Muscle of leg (tissue), 11 donors: ENCODE data around the gene MACROD1. TPM values are rescaled to one million over a fixed set of nuclear protein-coding genes. Genes with fewer than 3 reads are reported as not detected.

Source experiments
- DNase-seq: peaks from one replicate; pipeline ENCODE4 v3.0.0; 2013
- H3K27ac ChIP-seq: one replicate; pipeline ENCODE4 v1.5.1; 2013; ENCODE audit warnings: mild to moderate bottlenecking, low read length, control low read depth
- H3K27me3 ChIP-seq: one replicate; pipeline ENCODE4 v1.6.1; 2013; ENCODE audit warnings: low read length; ENCODE audit not compliant: control insufficient read depth, insufficient read depth
- H3K36me3 ChIP-seq: one replicate; pipeline ENCODE4 v1.6.1; 2013; ENCODE audit warnings: low read length; ENCODE audit not compliant: control insufficient read depth, insufficient read depth
- H3K4me1 ChIP-seq: one replicate; pipeline ENCODE4 v1.6.1; 2013; ENCODE audit warnings: low read length; ENCODE audit not compliant: control insufficient read depth, insufficient read depth
- H3K4me3 ChIP-seq: one replicate; pipeline ENCODE4 v1.5.1; 2013; ENCODE audit warnings: low read length, control low read depth
- H3K9me3 ChIP-seq: replicated peaks from 2 replicates; pipeline ENCODE4 v1.6.1; 2013; ENCODE audit warnings: low read depth, low read length; ENCODE audit not compliant: control insufficient read depth
- WGBS: methylation state at CpG from one replicate; pipeline ENCODE4 v1.1.5; 2013; ENCODE audit warnings: missing lambda C conversion rate; ENCODE audit not compliant: insufficient coverage; 5-methylcytosine and 5-hydroxymethylcytosine counted together
- polyA plus RNA-seq, 8 donors: library from polyadenylated mRNA; unstranded; fragments of 120-200 nt; gene quantifications; one replicate each; pipeline versions ENCODE4 v1.2.1 to v1.2.3, GENCODE V29; 2013; ENCODE audit warnings: inconsistent platforms in 1 of 8, low replicate concordance in 1 of 8; ENCODE audit not compliant: insufficient read length in 8 of 8, insufficient read depth in 1 of 8
- total RNA-seq: library from RNA; stranded (reverse); fragments of 120-200 nt; gene quantifications from one replicate; pipeline ENCODE4 v1.2.4, GENCODE V29; 2013

The MACROD1 gene
- total and polyA plus RNA-seq, 9 donors: 46.1 to 107 (median 66.4) TPM

GRCh38 chr11:64060263-64060860 is 105.6 kb downstream of the MACROD1 start:
- DNase-seq: no peak
- WGBS: 20% methylated on average over 35 of the region's 35 CpGs
- no peaks in the 10 kb centered on the region for H3K36me3 ChIP-seq
- H3K27ac ChIP-seq: no peak overlapping the region
- H3K9me3 ChIP-seq: no peaks in the 10 kb centered on the region
- peaks cover 32% of the 10 kb centered on the region for H3K27me3 ChIP-seq
- peaks cover 53% of the 10 kb centered on the region for H3K4me1 ChIP-seq
- no peak overlapping the region for H3K4me3 ChIP-seq

- H3K36me3 ChIP-seq: no peaks in the 10 kb centered on the region
- H3K9me3 ChIP-seq: no peaks in the 10 kb centered on the region
- H3K4me1 ChIP-seq: peaks cover 62% of the 10 kb centered on the region
- no peak overlapping the region for H3K4me3 ChIP-seq
- no peak for DNase-seq
- H3K27me3 ChIP-seq: peaks cover 32% of the 10 kb centered on the region
- H3K27ac ChIP-seq: no peak overlapping the region
- 63% methylated on average over 16 of the region's 24 CpGs for WGBS
Observed at GRCh38 chr11:64059339-64060140, 106.4 kb downstream of the MACROD1 start.

GRCh38 chr11:64058494-64058893 is 107.4 kb downstream of the MACROD1 start:
- H3K27me3 ChIP-seq: peaks cover 30% of the 10 kb centered on the region
- H3K9me3 ChIP-seq: no peaks in the 10 kb centered on the region
- 59% methylated on average over 14 of the region's 17 CpGs for WGBS
- no peak overlapping the region for H3K4me3 ChIP-seq
- DNase-seq: peak; percentile 81
- H3K4me1 ChIP-seq: peaks cover 71% of the 10 kb centered on the region
- H3K27ac ChIP-seq: peak overlapping the region; percentile 52
- H3K36me3 ChIP-seq: no peaks in the 10 kb centered on the region

- no peak for DNase-seq
- Histone ChIP-seq H3K4me1 (peaks cover 77% of the 10 kb centered on the region), H3K27me3 (peaks cover 29% of the 10 kb centered on the region), H3K36me3 (no peaks in the 10 kb centered on the region), H3K9me3 (no peaks in the 10 kb centered on the region), H3K4me3 (no peak overlapping the region), H3K27ac (peak overlapping the region; percentile 52)
- 89% methylated on average over 1 of the region's 10 CpGs for WGBS
Observed at GRCh38 chr11:64057890-64058289, 108.0 kb downstream of the MACROD1 start.

GRCh38 chr11:64056861-64057260 is 109.1 kb downstream of the MACROD1 start:
- Histone ChIP-seq H3K27me3 (peaks cover 19% of the 10 kb centered on the region), H3K27ac (no peak overlapping the region), H3K4me3 (no peak overlapping the region), H3K4me1 (peaks cover 79% of the 10 kb centered on the region), H3K9me3 (no peaks in the 10 kb centered on the region), H3K36me3 (no peaks in the 10 kb centered on the region)
- no peak for DNase-seq
- 77% methylated on average over 13 of the region's 13 CpGs for WGBS

DNA sequence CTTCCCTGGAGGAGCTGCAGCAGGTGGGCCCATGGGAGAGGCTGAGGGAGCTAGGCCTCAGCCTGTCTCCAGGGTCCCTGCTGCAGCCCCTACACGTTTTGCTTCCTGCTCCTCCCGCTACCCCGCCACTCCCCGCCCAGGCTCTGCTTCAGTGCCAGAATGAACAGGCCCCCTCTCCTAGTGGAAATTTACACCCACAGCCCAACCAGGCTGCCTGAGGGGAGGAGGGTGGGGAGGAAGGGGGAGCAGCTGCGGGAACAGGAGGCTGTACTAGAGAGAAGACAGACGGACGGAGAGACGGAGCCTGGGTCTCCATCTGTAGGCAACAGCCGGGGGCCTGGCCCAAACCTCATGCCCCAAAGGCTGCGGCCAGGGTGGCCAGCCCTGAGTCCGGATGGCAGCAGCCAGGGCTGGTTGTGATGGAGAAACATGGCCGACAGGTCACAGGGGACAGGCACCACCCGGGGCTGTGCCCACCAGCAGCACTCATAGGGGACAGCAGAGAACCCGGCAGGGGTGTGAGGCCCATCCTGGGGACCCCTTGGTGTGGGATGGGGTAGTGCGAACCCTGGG is 109.6 kb downstream of the MACROD1 start:
- no peak overlapping the region for H3K4me3 ChIP-seq
- no peaks in the 10 kb centered on the region for H3K36me3 ChIP-seq
- peaks cover 84% of the 10 kb centered on the region for H3K4me1 ChIP-seq
- H3K27ac ChIP-seq: peak overlapping the region; percentile 67
- 48% methylated on average over 10 of the region's 15 CpGs for WGBS
- DNase-seq: peak; percentile 89
- no peaks in the 10 kb centered on the region for H3K9me3 ChIP-seq
- H3K27me3 ChIP-seq: peaks cover 14% of the 10 kb centered on the region

GRCh38 chr11:64055077-64055476 is 110.8 kb downstream of the MACROD1 start:
- WGBS: 84% methylated on average over 2 of the region's 8 CpGs
- Histone ChIP-seq H3K36me3 (no peaks in the 10 kb centered on the region), H3K27me3 (peaks cover 3% of the 10 kb centered on the region), H3K4me3 (no peak overlapping the region), H3K4me1 (peaks cover 76% of the 10 kb centered on the region), H3K27ac (no peak overlapping the region), H3K9me3 (no peaks in the 10 kb centered on the region)
- no peak for DNase-seq

DNA sequence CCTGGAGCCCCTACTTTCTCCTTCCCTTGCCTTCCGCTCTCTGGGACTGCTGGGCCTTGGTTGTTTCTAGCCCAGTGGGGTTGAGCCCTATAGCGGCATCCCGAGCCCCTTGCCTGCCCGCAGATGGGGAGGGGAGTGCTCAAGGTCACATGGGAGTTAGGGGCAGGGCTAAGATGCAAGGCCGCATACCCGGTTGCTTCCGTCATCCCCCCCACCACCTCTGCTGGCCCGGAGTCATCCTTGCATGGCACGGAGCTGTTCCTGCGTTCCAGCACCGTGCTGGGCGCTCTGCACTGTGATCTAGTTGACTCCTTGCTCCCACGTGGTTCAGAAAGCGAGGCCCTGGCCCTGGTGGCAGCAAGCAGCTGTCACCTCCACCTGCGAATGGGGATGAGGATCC is 112.2 kb downstream of the MACROD1 start:
- WGBS: 30% methylated on average over 11 of the region's 15 CpGs

DNA sequence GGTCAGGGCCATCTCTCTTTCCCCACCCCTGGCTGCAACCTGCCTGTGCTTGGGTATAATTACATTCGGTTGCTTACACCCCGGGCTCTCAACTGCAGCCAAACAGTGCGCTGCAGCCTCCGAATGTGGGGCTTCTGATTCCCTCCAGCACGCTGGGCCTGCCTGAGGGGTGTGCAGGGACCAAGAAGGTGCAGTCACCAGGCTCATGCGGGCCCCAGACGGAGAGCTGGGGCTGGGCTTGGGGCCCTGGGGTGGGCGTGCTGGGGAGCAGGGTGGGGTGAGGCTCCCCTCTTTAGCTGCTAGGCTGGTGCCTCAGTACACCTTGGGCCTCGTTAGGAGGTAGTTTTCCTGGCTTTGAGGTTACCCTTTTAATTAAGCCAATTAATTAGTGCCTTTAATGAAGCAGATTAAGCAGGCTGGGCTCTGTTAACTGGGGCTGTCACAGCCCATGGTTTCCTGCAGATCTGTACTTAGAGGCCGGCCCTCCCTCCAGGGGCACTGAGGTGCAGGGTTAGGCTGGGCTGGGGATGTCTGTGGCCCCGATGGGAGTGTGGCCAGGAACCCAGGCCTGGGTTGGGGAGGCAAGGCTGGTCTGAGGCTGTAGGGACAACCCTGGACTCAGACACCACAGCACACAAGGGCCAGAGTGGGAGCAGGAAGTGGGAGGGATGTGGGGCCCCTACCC is 112.8 kb downstream of the MACROD1 start:
- H3K27ac ChIP-seq: no peak overlapping the region
- no peaks in the 10 kb centered on the region for H3K9me3 ChIP-seq
- no peaks in the 10 kb centered on the region for H3K36me3 ChIP-seq
- H3K27me3 ChIP-seq: no peaks in the 10 kb centered on the region
- peaks cover 71% of the 10 kb centered on the region for H3K4me1 ChIP-seq
- DNase-seq: no peak
- H3K4me3 ChIP-seq: no peak overlapping the region
- 67% methylated on average over 9 of the region's 11 CpGs for WGBS

More for the DNA sequence above, 112.2 kb downstream of the MACROD1 start:
- H3K27me3 ChIP-seq: no peaks in the 10 kb centered on the region
- no peak overlapping the region for H3K27ac ChIP-seq
- H3K4me1 ChIP-seq: peaks cover 71% of the 10 kb centered on the region
- H3K9me3 ChIP-seq: no peaks in the 10 kb centered on the region
- no peaks in the 10 kb centered on the region for H3K36me3 ChIP-seq
- H3K4me3 ChIP-seq: no peak overlapping the region
- DNase-seq: no peak

- Histone ChIP-seq H3K4me3 (no peak overlapping the region), H3K4me1 (peaks cover 69% of the 10 kb centered on the region), H3K9me3 (no peaks in the 10 kb centered on the region), H3K27me3 (no peaks in the 10 kb centered on the region), H3K27ac (no peak overlapping the region), H3K36me3 (no peaks in the 10 kb centered on the region)
- no peak for DNase-seq
- 100% methylated on average over 1 of the region's 2 CpGs for WGBS
Observed at GRCh38 chr11:64052436-64052835, 113.5 kb downstream of the MACROD1 start.
